ENCODE data around the gene GOLGA7B.
A peak's percentile ranks its signal among the peaks of the same experiment; 100 is the strongest.

Gene GOLGA7B

DNA sequence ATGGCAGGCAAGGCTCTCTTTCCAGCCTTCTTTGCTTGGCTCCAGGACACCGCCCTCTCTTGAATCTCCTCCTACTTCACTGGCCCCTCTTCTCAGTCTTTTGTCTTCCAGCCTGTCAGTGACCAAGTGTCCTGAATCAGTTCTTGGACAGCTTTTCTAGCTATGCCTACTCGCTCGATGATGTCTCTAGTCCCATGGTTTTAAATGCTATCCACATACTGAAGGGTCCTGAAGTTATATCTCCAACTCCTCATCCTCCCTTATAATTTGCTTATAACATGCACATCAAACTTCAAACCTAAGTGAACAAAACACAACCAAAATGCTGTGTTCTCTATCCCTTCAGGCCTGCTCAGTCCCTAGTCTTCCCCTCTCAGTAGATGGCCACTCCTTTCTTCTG, 5.0 kb upstream of the GOLGA7B start:
- H3K27ac ChIP-seq: no peak overlapping the region
- H3K9me3 ChIP-seq (ENCODE audit: severe bottlenecking): peaks cover 5% of the 10 kb centered on the region
- no peak for DNase-seq
- no peaks in the 10 kb centered on the region for H3K36me3 ChIP-seq
- no peaks in the 10 kb centered on the region for H3K27me3 ChIP-seq (ENCODE audit: insufficient read depth, low read depth, severe bottlenecking)
- TF ChIP-seq CTCF (IDR thresholded peaks at IDR 0.05; ENCODE audit: low read depth, low read length): no peak
- no peak overlapping the region for H3K4me3 ChIP-seq (ENCODE audit: low read depth, low read length)

DNA sequence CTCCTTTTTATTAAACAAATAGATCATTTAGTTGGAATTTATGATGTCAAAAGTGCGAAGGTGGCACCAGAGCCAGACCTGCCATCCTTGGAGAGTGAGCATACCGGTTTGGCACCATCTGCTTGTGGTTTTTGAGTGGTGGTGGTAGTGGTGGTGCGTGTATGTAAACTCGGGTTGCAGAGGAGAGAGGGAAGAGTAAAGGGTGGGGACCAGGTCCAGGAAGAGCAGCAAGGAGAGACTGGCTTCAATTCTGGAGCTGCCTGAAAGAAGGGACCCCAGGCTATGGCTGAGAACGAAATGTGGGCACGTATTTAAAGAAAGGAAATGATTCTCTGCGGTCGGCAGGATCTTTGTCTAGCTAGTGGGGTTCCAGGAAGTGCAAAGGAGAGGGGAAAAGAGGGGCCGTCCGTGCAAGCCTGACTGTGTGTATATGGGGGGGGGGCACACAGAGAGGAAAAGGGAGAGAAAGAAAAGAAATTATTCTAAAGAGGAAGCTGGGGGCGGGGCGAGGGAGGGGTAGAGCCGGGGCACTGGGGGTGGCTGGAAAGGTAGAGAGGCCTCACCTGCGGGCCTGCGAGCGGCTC, 448 bp upstream of the GOLGA7B start:
- no peak for DNase-seq
- Histone ChIP-seq H3K9me3 (ENCODE audit: severe bottlenecking) (no peaks in the 10 kb centered on the region), H3K4me3 (ENCODE audit: low read depth, low read length) (peak overlapping the region; percentile 63), H3K36me3 (no peaks in the 10 kb centered on the region), H3K27me3 (ENCODE audit: insufficient read depth, low read depth, severe bottlenecking) (peaks cover 4% of the 10 kb centered on the region), H3K27ac (peak overlapping the region; percentile 24; the same call in 1 of the 2 replicates)
- no peak for TF ChIP-seq CTCF (IDR thresholded peaks at IDR 0.05; ENCODE audit: low read depth, low read length)

GRCh38 chr10:97850446-97850845, 803 bp downstream of the GOLGA7B start:
- H3K27ac ChIP-seq: no peak overlapping the region
- TF ChIP-seq CTCF (IDR thresholded peaks at IDR 0.05; ENCODE audit: low read depth, low read length): no peak
- H3K27me3 ChIP-seq (ENCODE audit: insufficient read depth, low read depth, severe bottlenecking): peaks cover 4% of the 10 kb centered on the region
- peak; percentile 16 for DNase-seq
- peak overlapping the region; percentile 48 for H3K4me3 ChIP-seq (ENCODE audit: low read depth, low read length)
- H3K36me3 ChIP-seq: no peaks in the 10 kb centered on the region
- no peaks in the 10 kb centered on the region for H3K9me3 ChIP-seq (ENCODE audit: severe bottlenecking)

- no peak for DNase-seq
- Histone ChIP-seq H3K9me3 (ENCODE audit: severe bottlenecking) (no peaks in the 10 kb centered on the region), H3K4me3 (ENCODE audit: low read depth, low read length) (no peak overlapping the region), H3K27ac (no peak overlapping the region), H3K27me3 (ENCODE audit: insufficient read depth, low read depth, severe bottlenecking) (peaks cover 4% of the 10 kb centered on the region), H3K36me3 (no peaks in the 10 kb centered on the region)
- no peak for TF ChIP-seq CTCF (IDR thresholded peaks at IDR 0.05; ENCODE audit: low read depth, low read length)
Observed at GRCh38 chr10:97851341-97852001, 1.8 kb downstream of the GOLGA7B start.

GRCh38 chr10:97852277-97852676, 2.6 kb downstream of the GOLGA7B start:
- Histone ChIP-seq H3K36me3 (no peaks in the 10 kb centered on the region), H3K4me3 (ENCODE audit: low read depth, low read length) (no peak overlapping the region), H3K27ac (no peak overlapping the region), H3K9me3 (ENCODE audit: severe bottlenecking) (no peaks in the 10 kb centered on the region), H3K27me3 (ENCODE audit: insufficient read depth, low read depth, severe bottlenecking) (peaks cover 4% of the 10 kb centered on the region)
- no peak for TF ChIP-seq CTCF (IDR thresholded peaks at IDR 0.05; ENCODE audit: low read depth, low read length)
- DNase-seq: no peak
